ENCODE results near the gene ADAMTS17. TPM values are rescaled to one million over a fixed set of nuclear protein-coding genes. Genes with fewer than 3 reads are reported as not detected.

ADAMTS17 gene
- total and polyA plus RNA-seq, 4 donors, result 0.28 to 46.9 (median 9.1) TPM

- TF ChIP-seq ATF3 (IDR thresholded peaks at IDR 0.05) (no peak), SP1 (IDR thresholded peaks at IDR 0.05) (no peak), REST (IDR thresholded peaks at IDR 0.05) (no peak), EGR1 (IDR thresholded peaks at IDR 0.05; ENCODE audit: low read depth in 2 of 2) (no peak), YY1 (IDR thresholded peaks at IDR 0.05) (no peak), CTCF (IDR thresholded peaks at IDR 0.05; ENCODE audit: low read depth, low read length, missing input control) (no peak), RAD21 (IDR thresholded peaks at IDR 0.05) (no peak), TAF1 (conservative IDR thresholded peaks at IDR 0.05) (no peak), HNF4G (IDR thresholded peaks at IDR 0.05) (no peak), GABPA (IDR thresholded peaks at IDR 0.05 in 1 of 2, conservative IDR thresholded peaks at IDR 0.05 in 1 of 2) (no peak), HNF4A (conservative IDR thresholded peaks at IDR 0.05) (no peak), FOXA1 (IDR thresholded peaks at IDR 0.05) (no peak), RXRA (IDR thresholded peaks at IDR 0.05) (no peak), FOXA2 (IDR thresholded peaks at IDR 0.05) (no peak), MAX (IDR thresholded peaks at IDR 0.05) (no peak), JUND (IDR thresholded peaks at IDR 0.05) (no peak), ZBTB33 (IDR thresholded peaks at IDR 0.05) (no peak), NR2F2 (IDR thresholded peaks at IDR 0.05) (no peak)
- WGBS, result 93% methylated on average over 12 of the region's 12 CpGs
- no peak for DNase-seq (ENCODE audit: low spot score)
Measured at GRCh38 chr15:99998661-99999101, 343.1 kb downstream of the ADAMTS17 start.

More at GRCh38 chr15:99998661-99999101, 343.1 kb downstream of the ADAMTS17 start:
- Histone ChIP-seq H3K9ac (ENCODE audit: low read depth in 1 of 2, low read length in 2 of 2) (no peak overlapping the region), H3K36me3 (ENCODE audit: control insufficient read depth in 4 of 4, insufficient read depth in 3 of 4, low read depth in 1 of 4, low read length in 3 of 4) (peaks cover 0 to 10% (median 2%) of the 10 kb centered on the region in 4 donors), H3K4me1 (ENCODE audit: control insufficient read depth in 4 of 4, insufficient read depth in 4 of 4, low read length in 3 of 4) (no peaks in the 10 kb centered on the region), H3K27me3 (ENCODE audit: control insufficient read depth in 4 of 4, insufficient read depth in 4 of 4, low read length in 3 of 4) (no peaks in the 10 kb centered on the region), H3K27ac (ENCODE audit: low read depth in 1 of 2, low read length in 2 of 2) (no peak overlapping the region), H3K9me3 (ENCODE audit: control insufficient read depth in 4 of 4, low read length in 3 of 4) (no peaks in the 10 kb centered on the region), H3K4me3 (ENCODE audit: low read depth in 1 of 3, low read length in 3 of 3) (no peak overlapping the region)
